Activated CD4-positive, alpha-beta T cell treated with anti-CD3 and anti-CD28 coated beads for 48 hours (primary cell): ENCODE measurements around the gene JAKMIP1.
"Not testable (repeated sequence)": the region's sequence is repeated elsewhere in the genome, so short reads cannot be mapped to it uniquely, and the experiment has no call there.

ENCODE experiments used
- DNase-seq: peaks from one replicate; pipeline ENCODE4 v3.0.0-alpha.2; 2020

The JAKMIP1 gene

GRCh38 chr4:6228158-6229067 is 28.1 kb upstream of the JAKMIP1 start:
- no peak for DNase-seq

DNA sequence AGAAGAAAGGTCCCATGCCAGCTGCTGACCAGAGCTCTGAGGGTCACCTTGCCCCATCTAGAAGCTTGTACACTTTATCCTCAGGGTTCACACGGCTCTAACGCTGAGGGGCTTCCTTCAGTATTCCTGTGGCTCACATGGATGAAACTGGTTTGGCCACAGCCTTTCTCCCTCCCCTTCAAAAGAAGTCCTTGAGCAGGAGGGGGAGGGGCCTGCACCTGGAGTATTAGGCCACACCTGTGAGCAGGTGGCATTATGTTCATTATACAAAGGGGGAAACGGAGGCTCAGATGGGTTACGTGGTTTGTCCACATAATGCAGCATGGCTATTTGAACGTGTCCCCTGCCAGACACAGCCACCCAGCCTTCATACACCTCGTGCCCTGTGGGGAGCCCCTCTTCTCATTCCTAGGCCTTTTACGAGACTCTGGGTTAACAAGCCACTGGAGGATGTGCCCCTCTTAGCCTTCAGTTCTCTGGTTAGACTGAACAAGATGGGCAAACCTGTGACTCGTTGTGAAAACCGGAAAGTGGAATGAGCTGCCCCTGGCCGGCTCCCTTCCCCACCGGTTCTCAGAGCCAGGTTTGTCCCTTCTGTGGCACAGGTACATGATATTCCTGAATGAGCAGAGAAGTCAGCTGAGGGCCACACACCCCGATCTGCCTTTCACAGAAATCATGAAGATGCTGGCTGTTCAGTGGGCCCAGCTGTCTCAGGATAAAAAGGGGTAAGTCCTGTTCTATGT is 27.2 kb upstream of the JAKMIP1 start:
- no peak for DNase-seq

- DNase-seq, result no peak
Observed at GRCh38 chr4:6226506-6226905, 26.2 kb upstream of the JAKMIP1 start.

- peak; percentile 14 for DNase-seq
Observed at GRCh38 chr4:6225469-6225868, 25.1 kb upstream of the JAKMIP1 start.

- DNase-seq, result no peak
Observed at GRCh38 chr4:6224735-6225134, 24.4 kb upstream of the JAKMIP1 start.

DNA sequence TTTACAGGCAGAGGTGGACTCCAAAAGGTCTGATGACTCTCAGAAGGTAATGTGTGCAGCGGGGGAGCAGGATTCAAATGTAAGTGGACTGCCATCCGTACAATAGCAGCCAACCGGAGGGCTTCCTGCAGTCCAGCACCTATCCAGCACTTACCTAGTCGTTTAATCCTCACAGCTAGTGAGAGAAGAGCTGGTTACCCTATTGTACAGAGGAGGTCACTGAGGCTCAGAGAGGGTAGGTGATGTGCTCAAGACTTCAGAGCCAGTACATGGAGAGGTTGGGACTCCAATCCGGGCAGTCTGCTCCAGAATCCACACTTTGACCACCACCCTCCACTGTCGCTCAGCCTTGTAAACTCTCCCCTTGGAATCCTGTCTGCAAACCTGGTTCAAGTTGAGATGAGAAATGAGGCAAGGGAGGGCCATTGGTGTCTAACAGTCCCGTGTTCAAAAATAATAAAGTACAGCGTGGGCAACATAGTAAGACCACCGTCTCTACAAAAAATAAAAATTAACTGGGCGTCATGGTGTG is 22.5 kb upstream of the JAKMIP1 start:
- no peak for DNase-seq

- peak; percentile 22 for DNase-seq
Observed at GRCh38 chr4:6221851-6222760, 21.8 kb upstream of the JAKMIP1 start.

DNA sequence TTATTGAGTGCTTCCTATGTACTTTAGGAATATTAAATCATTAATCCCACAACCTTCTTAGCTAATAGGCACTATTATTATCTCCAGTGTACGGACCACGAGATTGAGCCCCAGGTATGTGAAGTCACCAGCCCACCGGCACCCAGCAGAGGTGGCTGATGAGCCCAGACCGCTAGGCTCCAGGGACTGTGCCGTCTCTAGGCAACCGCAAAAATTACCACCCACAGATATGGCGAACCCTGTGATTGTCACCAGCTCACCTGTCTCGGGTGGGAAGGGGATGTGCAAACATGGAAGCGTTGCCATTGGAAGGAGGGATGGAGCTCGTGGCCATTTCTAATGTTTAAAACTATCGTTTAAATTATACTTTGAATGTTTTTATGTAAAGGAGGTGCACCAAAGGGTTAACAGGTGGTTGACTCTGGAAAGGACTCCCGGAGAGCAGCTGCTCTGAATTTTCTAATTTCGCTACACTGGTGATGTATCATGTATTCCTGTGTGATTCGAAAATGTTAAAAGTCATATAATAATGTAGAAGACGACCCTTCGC is 21.0 kb upstream of the JAKMIP1 start:
- DNase-seq, result no peak

DNA sequence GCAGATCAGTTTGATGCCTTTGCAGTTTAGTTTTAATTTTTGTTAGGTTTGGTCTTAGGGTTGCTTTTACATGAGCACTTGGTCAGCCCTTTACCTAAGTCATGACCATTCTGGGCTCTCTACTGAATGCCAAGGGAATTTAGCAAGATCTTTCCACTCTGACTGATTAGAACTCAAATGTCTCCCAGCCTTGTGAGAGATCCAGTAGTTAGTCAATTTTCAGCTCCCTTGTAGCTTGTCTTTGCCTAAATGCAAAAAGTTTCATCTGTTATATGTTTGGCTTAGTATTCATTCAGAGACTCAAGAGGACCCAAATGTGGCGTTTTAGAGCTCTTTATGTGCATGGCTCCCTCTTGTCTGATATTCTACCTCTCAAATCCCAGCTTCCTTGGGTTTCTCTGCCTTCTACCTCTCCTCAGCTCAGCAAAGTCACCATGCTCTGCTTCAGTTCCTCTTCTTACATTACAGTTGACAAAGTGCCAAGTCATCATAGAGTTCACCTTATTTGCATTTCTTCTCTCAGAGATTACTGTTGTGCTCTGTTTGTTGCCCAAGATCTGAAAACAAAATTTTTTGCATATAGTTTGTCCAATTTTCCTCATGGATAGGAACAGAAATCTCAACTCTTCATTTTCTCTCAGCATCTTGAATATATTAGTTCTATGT is 17.5 kb upstream of the JAKMIP1 start:
- no peak for DNase-seq

GRCh38 chr4:6216588-6216987 is 16.2 kb upstream of the JAKMIP1 start:
- DNase-seq, result no peak

DNA sequence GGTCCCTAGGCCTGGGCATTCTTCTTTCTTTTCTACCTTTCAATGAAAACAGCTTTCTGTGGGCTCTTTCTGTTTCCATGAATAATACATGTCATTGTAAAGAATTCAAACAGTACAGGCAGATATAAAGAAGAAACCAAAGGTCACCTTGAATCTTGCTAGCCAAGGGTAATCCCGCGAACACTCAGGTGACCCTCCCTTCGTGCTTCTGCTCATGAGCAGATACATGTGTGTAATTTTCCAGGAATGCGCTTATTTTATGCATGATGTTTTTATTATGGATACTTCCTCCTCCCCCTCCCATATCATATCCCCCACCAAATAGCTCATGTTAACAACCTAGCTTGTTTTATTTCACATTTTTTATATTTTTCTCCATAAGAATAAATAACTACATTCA is 9.6 kb upstream of the JAKMIP1 start:
- DNase-seq, result no peak

DNA sequence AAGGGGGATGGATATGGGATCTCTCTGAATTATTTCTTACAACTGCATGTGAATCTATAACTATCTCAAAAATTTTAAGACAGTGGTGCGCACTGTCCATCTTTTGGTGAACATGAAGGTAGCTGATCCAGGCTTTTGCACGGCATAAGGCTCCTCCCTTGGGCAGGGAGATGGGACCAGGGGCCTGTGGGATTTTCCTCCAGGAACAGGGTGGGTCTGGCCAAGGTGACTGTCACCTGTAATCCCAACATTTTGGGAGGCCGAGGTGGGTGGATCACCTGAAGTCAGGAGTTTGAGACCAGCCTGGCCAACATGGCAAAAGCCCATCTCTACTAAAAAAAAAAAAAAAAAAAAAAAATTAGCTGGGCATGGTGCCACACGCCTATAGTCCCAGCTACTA is 8.9 kb upstream of the JAKMIP1 start:
- DNase-seq, result not testable (repeated sequence)

- no peak for DNase-seq
Observed at GRCh38 chr4:6208416-6208815, 8.1 kb upstream of the JAKMIP1 start.

DNA sequence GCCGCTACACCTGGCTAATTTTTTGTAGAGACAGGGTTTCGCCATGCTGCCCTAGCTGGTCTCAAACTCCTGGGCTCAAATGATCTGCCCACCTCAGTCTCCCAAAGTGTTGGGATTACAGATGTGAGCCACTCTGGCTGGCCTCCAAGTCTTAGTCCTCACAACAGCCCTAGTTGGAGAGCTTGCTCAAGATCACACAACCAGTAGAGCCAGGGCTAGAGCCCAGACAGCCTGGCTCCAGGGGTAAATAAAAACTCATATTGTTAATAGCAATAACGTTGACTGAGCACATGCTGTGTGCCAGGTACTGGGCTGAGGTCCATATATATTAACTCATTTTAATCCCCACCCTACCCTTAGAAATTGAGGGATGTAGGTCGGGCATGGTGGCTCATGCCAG is 7.3 kb upstream of the JAKMIP1 start:
- no peak for DNase-seq

DNA sequence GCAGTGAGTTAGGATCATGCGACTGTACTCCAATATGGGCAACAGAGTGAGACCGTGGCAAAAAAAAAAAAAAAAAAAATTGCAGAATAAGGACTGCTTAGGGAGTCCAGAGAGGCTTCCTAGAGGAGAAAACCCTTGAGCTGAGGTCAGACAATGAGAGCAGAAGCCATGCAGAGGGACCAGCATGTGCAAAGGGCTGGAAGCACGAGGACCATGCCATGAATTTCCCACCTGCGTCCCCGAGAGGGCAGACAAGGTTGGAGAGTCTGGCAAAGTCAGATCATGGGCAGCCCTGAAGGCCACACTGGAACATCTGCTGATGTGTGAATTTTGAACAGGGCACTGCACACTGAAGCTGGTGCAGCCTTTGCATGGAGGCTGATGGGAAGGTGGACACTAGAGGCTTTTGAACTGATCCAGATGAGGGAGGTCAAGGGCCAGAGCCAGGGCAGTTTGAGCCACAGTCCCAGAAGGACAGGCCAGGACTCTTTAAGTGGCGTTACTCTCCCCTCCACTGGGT is 6.5 kb upstream of the JAKMIP1 start:
- no peak for DNase-seq

DNA sequence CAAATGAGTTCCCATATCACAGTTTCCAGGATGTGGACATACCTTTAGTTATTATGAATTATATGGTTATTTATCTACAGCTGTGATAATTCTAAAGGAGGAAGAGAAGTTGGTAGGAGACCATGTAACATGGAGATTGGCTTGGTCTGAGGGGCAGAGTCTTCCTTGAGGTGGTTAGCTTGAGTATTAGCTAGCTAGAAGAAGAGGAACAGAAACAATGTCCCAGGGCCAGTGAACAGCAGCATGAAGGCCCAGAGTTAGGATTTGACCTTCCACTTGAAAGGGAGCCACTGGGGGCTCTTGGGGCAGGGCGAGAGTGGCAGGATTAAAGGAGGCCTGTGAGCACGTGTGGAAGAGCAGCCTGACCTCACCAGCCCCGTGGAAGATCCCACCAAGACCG is 5.6 kb upstream of the JAKMIP1 start:
- no peak for DNase-seq

DNA sequence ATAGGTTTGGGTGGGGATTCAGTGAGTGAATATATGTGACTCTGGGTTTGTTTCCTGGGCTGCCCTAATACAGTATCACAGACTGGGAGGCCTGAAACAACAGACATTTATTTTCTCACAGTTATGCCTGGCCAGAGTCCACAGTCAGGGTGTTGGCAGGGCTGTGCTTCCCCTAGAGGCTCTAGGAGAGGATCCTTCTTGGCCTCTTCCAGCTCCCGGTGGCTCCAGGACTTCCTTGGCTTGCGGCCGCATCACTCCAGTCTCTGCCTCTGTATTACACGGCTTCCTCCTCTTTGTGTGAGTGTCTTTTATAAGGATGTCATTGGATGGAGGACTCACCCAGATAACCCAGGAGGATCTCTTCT is 5.2 kb upstream of the JAKMIP1 start:
- DNase-seq, result no peak

GRCh38 chr4:6204871-6205566 is 4.7 kb upstream of the JAKMIP1 start:
- no peak for DNase-seq

DNA sequence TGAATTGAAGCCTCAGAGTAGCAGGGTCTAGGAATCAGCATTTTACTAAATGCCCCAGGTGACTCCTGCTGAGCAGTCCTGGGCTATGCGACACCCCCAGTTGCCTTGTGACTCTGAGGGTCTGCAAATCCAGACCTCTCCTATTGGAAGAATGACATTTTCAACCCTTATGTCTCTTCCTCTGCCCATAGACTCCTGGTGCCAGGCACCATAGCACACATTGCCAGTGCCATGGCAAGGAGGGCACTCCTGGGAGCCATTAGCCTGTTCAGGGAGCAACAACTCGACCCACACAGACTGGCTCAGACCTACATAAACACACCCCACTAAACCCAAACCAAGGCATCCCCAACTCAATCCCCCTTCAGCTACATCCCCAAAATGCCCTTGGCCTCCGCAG is 3.7 kb upstream of the JAKMIP1 start:
- DNase-seq, result no peak

DNA sequence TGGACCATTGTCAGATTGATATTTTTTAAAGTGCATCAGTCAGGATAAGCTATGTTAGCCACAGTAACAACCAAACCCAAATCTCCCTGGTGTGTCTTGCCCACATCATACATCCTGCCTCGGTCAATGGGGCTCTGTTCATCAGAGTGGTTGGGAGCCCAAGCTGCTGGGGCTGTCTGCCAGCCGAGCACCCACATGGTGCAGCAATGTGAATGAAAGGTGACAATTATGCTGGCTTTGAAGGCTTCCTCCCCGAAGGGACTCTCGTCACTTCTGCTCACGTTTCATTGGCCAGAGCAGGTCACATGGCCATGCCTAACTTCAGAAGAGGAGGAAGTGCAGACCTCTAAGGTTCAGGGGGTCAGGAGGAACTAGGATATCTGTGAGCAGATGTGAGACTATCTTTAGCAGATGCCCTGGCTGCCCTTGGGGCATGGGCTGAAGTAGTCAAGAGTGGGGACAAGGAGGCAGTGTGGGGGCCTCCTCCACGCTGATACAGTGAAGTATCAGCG is 1.3 kb upstream of the JAKMIP1 start:
- DNase-seq, result peak; percentile 20

- no peak for DNase-seq
Observed at GRCh38 chr4:6200922-6201362, 593 bp upstream of the JAKMIP1 start.
